GM21528 (cell line): Measurements from ENCODE around the gene PRSS48.
"Not testable (repeated sequence)": the region's sequence is repeated elsewhere in the genome, so short reads cannot be mapped to it uniquely, and the experiment has no call there.

ENCODE experiments used
- ATAC-seq: cut with Tn5 transposase; IDR thresholded peaks from one replicate; pipeline ENCODE4 v1.9.1; 2021; ENCODE audit warnings: mild to moderate bottlenecking, moderate library complexity; ENCODE audit not compliant: unreplicated experiment, low FRiP score

PRSS48 gene

DNA sequence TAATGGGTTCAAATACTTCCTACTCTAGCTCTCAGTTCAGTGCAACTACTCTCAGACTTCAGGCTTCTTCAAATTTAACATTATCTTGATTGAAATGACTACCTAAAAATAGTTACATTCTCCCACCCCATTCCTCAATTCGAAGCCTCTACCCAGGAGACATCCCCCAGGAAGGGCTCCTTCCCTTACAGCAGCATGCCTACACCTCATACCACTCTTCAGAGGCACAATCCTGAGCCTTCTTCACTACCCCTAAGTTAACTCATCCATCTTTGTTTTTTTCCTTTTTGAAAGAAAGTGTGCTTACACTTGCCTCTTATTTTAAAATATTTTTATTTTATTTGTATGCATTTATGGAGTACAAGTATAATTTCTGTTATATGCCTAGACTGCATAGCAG lies 17.2 kb upstream of the PRSS48 start:
- ATAC-seq = no peak

DNA sequence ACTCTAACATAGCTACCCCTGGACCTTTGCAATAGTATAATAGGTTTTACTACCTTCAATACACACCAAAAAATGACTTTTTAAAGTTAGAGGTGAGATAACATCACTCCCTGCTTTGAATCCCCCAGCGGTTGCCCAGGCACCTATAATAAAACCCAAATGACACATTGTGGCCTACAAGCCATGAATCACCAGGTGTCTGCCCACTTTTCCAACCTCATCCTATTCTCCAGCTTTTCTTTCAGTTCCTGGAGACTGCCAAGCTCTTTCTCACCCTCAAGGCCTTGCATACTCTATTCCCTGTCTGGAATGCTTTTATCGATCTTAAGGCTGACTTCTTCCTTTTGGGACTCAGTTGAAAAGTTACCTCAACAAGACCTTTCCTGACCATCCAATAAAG lies 16.4 kb upstream of the PRSS48 start:
- ATAC-seq = no peak

DNA sequence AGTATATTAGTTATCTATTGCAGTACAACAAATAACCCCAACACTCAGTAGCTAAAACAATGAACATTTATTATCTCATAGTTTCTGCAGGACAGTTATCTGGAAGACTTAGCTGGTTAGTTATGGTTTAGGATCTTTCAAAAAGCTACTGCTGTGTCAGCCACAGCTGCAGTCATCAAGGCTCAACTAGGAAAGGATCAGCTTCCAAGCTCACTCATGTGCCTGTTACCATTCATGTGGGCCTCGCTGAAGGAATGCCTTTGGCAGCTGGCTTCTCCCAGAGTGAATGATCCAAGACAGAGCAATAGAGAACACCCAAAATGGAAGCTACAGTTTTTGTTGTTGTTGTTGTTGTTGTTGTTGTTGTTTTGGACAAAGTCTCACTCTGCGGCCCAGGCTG lies 13.5 kb upstream of the PRSS48 start:
- ATAC-seq = no peak

DNA sequence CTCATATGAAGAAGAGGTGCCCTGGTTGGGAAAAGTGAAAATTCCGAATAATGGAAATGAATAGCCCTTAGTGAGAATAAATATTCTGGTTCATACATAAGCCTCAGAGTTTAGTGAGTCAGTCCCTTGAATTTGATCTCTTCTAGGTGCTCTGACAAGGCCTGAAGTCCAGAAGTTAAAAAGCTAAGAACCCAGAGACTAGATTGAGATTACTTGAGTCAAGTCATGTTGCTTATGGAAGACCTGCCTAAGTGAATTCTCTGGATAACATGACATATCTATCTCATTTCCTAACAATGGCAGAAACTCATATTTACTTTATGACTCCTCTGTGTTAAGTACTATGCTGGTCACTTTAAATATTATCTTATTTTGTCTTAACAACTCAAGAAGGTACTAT lies 10.5 kb upstream of the PRSS48 start:
- no peak for ATAC-seq

DNA sequence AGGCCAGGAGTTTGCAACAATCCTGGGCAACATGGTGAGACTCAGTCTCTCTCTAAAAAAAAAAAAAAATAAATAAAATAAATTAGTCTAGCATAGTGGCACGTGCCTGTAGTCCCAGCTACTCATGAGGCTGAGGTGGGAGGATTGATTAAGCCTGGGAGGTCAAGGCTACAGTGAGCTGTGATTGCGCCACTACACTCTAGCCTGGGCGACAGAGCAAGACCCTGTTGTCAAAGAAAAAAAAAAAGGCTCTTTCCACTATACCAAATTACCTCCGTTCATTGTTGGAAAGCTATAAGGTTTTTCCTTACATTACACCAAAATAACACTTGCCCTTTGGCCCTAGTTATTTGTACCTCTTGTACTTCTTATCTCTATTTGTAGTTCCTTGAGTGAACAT lies 9.9 kb upstream of the PRSS48 start:
- no peak for ATAC-seq

DNA sequence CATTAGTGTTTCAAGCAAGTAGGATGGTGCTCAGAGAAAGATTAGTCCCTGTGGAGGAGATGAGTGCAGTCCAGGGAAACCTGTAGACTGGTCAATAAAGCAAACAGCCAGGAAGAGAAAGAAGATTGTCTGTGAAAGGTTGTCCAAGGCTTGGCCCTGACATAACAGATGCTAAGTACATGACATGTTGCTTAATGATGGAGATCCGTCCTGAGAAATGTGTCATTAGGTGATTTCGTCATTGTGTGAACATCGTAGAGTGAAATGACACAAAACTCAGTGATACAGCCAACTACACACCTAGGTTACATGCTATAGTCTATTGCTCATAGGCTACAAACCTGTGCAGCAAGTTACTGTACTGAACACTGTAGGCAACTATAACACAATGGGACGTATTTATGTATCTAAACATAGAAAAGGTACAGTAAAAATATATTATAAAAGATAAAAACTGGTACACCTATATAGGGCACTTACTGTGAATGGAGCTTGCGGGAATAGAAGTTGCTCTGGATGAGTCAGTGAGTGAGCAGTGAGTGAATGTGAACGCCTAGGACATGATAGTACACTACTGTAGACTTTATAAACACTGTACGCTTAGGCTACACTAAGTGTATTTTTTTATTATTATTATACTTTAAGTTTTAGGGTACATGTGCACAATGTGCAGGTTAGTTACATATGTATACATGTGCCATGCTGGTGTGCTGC lies 9.0 kb upstream of the PRSS48 start:
- ATAC-seq = no peak

DNA sequence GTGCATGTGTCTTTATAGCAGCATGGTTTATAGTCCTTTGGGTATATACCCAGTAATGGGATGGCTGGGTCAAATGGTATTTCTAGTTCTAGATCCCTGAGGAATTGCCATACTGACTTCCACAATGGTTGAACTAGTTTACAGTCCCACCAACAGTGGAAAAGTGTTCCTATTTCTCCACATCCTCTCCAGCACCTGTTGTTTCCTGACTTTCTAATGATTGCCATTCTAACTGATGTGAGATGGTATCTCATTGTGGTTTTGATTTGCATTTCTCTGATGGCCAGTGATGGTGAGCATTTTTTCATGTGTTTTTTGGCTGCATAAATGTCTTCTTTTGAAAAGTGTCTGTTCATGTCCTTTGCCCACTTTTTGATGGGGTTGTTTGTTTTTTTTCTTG lies 8.1 kb upstream of the PRSS48 start:
- ATAC-seq = not testable (repeated sequence)

DNA sequence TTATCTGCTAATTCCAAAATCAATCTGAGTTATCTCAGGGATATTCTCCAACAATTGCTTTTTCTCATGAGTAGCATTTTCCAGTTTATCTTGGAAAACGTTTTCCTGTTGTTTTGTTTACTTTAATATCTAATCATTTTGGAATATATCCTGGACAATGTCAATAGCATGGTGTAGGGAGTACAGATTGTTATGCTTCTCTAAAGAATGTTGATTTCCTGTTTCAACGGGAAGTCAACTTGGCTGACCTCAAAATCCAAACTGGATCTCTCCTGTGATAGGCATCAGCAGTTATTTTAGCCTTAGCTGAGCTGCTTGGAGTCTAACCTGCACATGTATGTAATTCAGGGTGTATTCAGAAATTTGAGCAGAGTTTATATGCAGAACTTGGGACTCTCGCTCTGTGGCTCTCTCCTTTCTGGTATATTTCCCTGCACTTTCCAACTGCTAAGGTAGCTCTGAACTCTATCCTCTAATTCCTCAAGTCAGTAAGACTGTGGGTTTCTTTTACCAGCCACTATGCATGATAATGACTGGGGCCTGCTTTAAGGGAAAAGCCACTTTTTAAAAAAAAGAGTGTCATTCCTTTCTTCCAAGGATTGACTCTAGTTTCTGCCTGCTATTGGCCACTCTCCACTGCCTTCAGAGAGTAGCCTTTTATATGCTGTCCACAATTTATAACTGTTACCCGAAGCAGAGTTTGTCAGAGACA lies 7.7 kb downstream of the PRSS48 start:
- no peak for ATAC-seq

DNA sequence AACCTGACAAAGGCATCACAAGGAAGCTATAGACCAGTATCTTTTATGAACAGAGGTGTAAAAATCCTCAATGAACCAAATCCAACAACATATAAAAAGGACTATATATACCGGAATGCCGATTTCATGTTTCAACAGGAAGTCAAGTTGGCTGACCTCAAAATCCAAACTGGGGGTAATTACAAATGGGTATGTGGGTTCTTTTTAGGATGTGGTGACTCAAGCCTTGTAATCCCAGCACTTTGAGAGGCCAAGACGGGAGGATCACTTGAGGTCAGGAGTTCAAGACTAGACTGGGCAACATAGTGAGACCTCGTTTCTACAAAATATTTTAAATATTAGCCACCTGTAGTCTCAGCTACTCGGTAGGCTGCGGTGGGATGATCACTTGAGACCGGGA lies 10.4 kb downstream of the PRSS48 start:
- ATAC-seq = no peak

DNA sequence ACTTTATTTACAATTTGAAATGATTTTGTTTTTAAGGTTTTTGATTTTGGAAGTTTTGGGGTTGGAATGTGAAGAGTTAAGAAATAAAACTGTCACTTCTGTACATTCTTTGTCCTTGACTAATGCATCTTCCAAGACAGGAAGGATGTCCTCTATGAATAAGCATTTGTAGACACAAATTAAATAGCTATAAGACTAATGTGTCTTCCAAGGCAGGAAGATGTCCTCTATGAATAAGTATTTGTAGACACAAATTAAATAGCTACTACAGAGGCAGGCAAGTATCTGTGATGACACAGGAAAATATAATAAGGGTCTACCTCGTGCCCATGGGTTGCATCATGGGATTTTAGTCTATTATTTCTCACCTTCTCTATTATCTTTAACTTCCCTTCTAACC lies 14.5 kb downstream of the PRSS48 start:
- ATAC-seq = no peak

DNA sequence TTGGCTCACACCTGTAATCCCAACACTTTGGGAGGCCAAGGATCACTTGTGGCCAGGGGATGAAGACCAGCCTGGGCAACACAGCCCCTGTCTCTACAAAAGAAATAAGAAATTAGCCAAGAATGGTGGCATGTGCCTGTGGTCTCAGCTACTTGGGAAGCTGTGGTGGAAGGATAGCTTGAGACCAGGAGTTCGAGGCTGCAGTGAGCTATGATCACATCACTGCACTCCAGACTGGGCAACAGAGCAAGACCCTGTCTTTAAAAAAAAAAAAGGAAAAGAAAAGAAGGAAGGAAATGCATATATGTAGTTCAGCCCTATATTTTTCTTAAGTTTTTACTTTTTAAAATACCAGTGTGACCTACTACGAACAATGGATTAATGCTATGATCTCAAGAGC lies 15.1 kb downstream of the PRSS48 start:
- no peak for ATAC-seq

DNA sequence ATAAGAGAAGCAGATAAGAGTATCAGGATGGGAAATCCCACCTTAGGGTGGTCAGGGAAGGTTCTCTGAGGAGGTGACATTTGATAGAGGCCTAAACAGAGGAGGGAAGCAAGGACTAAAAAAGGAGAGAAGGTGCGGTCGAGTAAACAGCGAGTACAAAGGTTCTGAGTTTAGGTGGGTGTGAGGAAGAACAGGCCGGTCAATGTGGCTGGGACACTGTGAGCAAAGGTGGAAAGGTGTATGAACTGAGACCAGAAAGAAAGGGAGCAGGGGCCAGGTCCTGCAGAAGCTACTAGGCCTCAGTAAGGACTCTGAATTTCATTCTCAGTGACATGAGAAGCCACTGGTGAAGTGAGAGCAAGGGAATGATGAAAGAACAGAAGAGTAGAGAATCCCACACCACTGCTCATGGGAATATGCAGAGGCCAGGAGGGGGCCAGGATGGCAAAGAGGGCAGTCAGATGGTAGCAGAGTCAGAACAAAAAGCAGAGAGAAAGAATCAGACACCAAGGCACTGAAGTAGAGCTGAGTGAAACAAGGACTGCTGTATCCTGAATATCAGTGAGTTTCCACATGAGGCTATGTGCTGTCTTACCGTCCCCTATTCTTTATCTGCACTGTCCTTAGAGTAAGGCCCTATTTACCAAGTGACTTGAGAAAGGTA lies 18.0 kb downstream of the PRSS48 start:
- ATAC-seq = no peak

DNA sequence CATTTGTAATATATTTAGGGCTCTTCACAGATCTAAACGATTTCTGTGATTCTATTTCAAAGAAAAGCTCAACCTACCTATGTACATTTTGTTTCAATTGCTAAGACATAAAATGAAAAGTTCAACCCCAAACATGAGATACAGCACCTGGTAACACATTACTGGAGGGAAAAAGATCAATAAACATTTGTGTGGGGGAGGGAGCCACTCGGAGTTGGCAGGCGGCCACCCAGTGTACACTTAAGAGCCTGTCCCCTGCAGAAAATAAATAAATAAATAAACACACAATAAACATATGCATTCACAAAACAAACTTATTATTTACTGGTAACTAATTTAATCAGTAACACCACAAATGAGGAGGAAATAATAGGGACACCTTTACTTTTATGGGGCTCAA lies 19.3 kb downstream of the PRSS48 start:
- no peak for ATAC-seq

DNA sequence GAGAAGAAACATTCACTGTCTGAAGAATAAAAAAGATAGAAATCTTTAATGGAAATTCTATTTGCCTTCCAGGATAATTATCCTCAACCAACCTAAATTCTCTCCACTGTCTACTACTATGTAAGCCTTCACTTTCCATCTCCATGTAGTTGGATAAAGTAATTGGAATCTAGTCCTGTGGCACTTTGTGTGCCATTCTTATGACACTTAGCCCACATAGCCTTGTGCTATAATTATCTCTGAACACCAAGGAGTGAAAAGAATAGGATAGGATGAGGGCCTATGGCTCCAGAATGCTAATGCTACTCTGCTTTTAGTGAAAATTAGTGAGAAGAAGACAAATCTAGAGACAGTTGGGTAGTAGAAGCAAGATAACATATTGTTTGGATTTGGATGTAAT lies 20.2 kb downstream of the PRSS48 start:
- no peak for ATAC-seq

DNA sequence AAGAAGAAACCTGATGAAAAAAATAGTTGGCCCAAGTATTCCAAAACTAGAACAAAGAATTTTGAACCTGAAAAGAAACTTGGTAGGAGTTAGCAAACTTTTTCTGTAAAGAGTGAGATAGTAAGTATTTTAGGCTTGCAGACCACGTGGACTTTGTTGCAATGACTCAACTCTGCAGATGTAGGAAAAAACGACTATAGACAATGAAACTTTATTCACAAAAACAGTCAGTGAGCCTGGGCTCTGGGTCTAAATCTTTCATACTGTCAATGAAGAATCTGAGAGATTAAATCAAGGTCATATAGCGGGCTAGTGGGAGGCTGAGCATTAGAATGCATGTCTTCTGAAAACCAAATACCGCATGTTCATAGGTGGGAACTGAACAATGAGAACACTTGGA lies 25.5 kb downstream of the PRSS48 start:
- no peak for ATAC-seq

DNA sequence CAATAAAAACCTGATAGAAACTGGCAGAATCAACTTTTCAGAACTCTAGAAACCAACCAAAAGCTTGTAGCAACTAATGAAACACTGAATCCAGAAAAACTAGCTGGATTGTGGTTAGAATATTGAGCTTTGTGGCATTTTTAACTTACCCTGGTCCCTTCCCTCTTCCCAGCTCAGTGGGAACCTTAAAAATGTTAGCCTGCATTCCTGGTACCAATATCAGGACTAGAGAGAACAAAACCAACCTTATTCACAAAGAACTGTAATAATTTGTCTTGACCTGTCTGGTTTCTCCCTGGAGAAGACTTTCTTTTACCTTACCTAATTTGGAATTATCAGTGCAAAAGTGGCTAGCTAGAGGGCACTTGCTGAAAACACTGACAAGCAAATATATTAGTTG lies 27.3 kb downstream of the PRSS48 start:
- no peak for ATAC-seq

DNA sequence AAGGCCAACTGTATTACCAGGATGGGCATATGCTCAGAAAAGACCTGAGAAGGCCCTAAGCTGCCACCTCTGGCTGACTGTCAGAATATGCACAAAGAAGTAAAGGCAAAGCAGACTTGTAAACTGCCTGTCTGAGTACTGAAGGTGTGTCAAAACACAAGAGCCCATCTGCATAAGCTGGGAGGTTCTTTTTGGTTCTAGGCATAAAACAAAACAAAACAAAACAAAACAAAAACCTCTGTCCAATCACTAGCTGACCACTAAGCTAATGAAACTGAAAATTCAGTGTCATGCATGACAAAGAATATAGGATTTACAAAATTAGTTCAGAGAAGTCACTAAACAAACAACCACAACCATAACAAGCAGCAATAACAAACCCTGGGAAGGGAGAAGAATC lies 27.8 kb downstream of the PRSS48 start:
- no peak for ATAC-seq

DNA sequence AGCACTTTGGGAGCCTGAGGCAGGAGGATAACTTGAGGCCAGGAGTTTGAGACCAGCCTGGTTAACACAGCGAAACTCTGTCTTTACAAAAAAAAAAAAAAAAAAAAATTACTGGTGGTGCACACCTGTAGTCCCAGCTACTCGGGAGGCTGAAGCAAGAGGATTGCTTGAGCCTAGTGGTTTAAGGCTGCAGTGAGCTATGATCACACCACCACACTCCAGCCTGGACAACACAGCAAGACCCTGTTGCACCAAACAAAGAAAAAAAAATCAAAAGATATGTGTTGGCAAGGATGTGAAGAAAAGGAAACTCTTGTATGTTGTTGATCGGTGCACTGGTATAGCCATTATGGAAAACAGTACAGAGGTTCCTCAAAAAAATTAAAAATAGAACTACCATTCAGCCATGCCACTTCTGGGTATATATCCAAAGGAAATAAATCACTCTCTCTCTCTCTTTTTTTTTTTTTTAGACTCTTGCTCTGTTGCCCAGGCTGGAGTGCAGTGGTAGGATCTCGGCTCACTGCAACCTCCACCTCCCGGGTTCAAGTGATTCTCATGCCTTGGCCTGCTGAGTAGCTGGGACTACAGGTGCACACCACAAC lies 33.3 kb downstream of the PRSS48 start:
- no peak for ATAC-seq

DNA sequence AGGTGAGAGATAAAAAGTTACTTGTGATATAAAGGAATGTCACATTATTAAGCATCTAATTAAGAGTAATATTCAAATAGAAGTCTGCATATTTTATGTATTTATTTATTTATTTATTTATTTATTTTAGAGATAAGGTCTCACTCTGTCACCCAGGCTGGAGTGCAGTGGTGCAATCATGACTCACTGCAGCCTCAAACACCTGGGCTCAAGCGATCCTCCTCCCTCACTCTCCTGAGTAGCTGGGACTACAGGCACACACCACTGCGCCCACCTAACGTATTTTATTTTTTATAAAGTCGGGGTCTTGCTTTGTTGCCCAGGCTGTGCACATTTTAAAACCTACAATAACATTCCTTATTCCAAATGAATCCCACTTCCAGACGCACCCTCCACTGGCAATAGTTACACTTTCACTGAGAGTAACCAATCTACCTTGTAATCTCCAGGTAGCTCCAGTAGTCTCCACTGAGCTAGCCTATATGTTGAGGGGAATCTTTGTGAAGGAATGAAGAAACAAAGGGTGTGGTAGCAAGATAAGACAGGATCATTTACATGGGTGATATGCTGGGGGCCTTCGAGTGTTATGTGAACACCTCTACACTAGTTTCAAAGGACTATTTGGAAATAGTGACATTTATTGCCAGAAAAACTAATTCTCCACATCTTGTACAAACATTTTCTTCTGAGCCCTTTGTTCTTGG lies 36.5 kb downstream of the PRSS48 start:
- ATAC-seq = no peak

DNA sequence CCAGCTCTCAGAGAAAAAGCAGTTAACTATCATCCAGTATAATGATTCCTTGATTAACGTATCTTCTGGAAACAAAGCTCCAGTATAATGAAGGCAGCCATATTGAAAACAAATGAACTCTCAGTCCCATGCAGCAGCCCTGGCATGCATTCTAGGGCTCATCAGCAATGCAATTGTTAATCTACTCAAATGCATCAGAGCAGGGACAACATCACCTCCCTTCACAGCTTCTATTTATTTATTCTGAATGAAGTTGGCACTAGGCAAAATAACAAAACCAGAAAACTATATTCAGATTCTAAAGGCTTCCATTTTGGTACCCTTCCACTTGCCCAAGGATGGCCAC lies 37.0 kb downstream of the PRSS48 start:
- ATAC-seq = no peak

DNA sequence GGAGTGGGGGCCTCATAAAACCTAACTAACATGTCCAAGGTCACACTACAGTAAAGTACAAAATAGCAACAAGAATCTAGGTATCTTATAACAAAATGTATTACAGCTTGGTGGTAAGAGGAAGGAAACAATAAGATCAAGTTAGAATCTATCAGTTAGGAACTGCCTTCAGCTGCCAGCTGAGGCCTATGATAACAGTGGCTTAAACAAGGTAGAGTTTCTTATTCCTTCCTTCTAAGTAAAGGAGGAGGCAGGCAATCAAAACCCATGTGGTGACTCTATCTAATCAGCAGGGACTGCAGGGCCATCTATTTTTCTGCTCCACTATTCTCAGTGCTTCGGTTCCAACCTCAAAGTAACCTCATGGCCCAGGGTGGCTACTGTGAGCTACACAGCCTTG lies 37.5 kb downstream of the PRSS48 start:
- ATAC-seq = no peak
